H1 (cell line): Measurements from ENCODE around the gene KCND1. TPM values are rescaled to one million over a fixed set of nuclear protein-coding genes. Genes with fewer than 3 reads are reported as not detected.

Experiments
- CTCF ChIA-PET: fragments of 300-600 bp; sonication (Branson Sonifier 250); formaldehyde crosslinking; loops from one replicate; lab custom pipeline; 2021; ENCODE audit not compliant: partially characterized antibody; lab: Charles Lee
- POLR2A ChIA-PET: fragments of 300-600 bp; sonication (Branson Sonifier 250); formaldehyde crosslinking; loops from one replicate; lab custom pipeline; 2021; ENCODE audit warnings: inconsistent platforms; ENCODE audit not compliant: partially characterized antibody; lab: Charles Lee
- DNase-seq, 2 experiments: peaks; one replicate each; pipeline versions ENCODE4 v3.0.0 to v3.0.0-alpha.2; 2010 to 2022; ENCODE audit warnings: low spot score in 2 of 2, low read depth in 1 of 2, mixed read lengths in 1 of 2
- FAIRE-seq: peaks from 2 replicates; lab custom pipeline; 2011; peaks lifted over from hg19 to GRCh38; lab: Jason Lieb, UNC
- H2AFZ ChIP-seq: 2 replicates; pipeline ENCODE4 v1.8.1; 2012; ENCODE audit warnings: low read length, inconsistent platforms
- H2AK5ac ChIP-seq: 2 replicates; pipeline ENCODE4 v1.6.1; 2013; ENCODE audit warnings: low read depth, low read length
- H2BK120ac ChIP-seq: replicated peaks from 2 replicates; pipeline ENCODE3; 2013; ENCODE audit warnings: low read depth, low read length, inconsistent platforms
- H2BK12ac ChIP-seq: 2 replicates; pipeline ENCODE4 v1.6.1; 2013; ENCODE audit warnings: low read depth, low read length
- H2BK15ac ChIP-seq: 2 replicates; pipeline ENCODE4 v1.6.1; 2013; ENCODE audit warnings: low read length
- H2BK20ac ChIP-seq: 2 replicates; pipeline ENCODE4 v1.6.1; 2013; ENCODE audit warnings: low read length
- H2BK5ac ChIP-seq: 2 replicates; pipeline ENCODE4 v1.6.1; 2013; ENCODE audit warnings: low read depth, low read length
- H3K14ac ChIP-seq: 2 replicates; pipeline ENCODE4 v1.6.1; 2013; ENCODE audit warnings: inconsistent platforms; ENCODE audit not compliant: insufficient read length
- H3K18ac ChIP-seq: 2 replicates; pipeline ENCODE4 v1.6.1; 2013; ENCODE audit warnings: low read length; ENCODE audit errors: extremely low read depth
- H3K23ac ChIP-seq: 2 replicates; pipeline ENCODE4 v1.6.1; 2013; ENCODE audit warnings: inconsistent platforms; ENCODE audit not compliant: insufficient read length
- H3K23me2 ChIP-seq: 2 replicates; pipeline ENCODE4 v1.6.1; 2013; ENCODE audit warnings: low read depth, low read length
- H3K27ac ChIP-seq: 2 replicates; pipeline ENCODE4 v1.6.1; 2011; ENCODE audit warnings: low read depth, low read length, inconsistent platforms
- H3K27me3 ChIP-seq, 4 experiments: replicated peaks in 1 of 4; 1 replicate in 1 of 4; 2 replicates in 3 of 4; pipeline versions ENCODE4 v1.6.1 to v1.8.1; 2011 to 2013; ENCODE audit warnings: low read length in 3 of 4, mild to moderate bottlenecking in 3 of 4, inconsistent platforms in 2 of 4, mixed read lengths in 2 of 4, moderate library complexity in 1 of 4; ENCODE audit not compliant: control insufficient read depth in 3 of 4, insufficient read depth in 3 of 4; ENCODE audit errors: extremely low read depth in 1 of 4
- H3K36me3 ChIP-seq, 4 experiments: 2 replicates each; pipeline versions ENCODE4 v1.6.1 to v1.8.1; 2011 to 2013; ENCODE audit warnings: mild to moderate bottlenecking in 4 of 4, low read length in 3 of 4, moderate library complexity in 2 of 4, control low read depth in 1 of 4, inconsistent platforms in 1 of 4; ENCODE audit not compliant: insufficient read depth in 4 of 4, control insufficient read depth in 2 of 4
- H3K4ac ChIP-seq: replicated peaks from 2 replicates; pipeline ENCODE3; 2013; ENCODE audit warnings: low read length, low read depth, mixed read lengths, inconsistent platforms; ENCODE audit not compliant: insufficient read length
- H3K4me1 ChIP-seq, 4 experiments: replicated peaks in 1 of 4; 1 replicate in 1 of 4; 2 replicates in 3 of 4; pipeline versions ENCODE4 v1.6.1 to v1.8.1; 2011 to 2013; ENCODE audit warnings: low read length in 3 of 4, inconsistent platforms in 2 of 4, mixed read lengths in 1 of 4; ENCODE audit not compliant: insufficient read depth in 4 of 4, control insufficient read depth in 3 of 4
- H3K4me2 ChIP-seq, 2 experiments: 2 replicates each; pipeline versions ENCODE4 v1.6.1 to v1.8.1; 2011 to 2013; ENCODE audit warnings: low read depth in 2 of 2, low read length in 2 of 2, control low read depth in 1 of 2, inconsistent platforms in 1 of 2, mild to moderate bottlenecking in 1 of 2; ENCODE audit not compliant: insufficient read depth in 1 of 2
- H3K4me3 ChIP-seq, 4 experiments: fragments of 200-600, 300-600 bp in 1 of 4; sonication (generic), shearing (Covaris generic), sonication (Bioruptor Twin) in 1 of 4; 2 replicates each; pipeline versions ENCODE4 v1.5.1 to v1.8.1; 2011 to 2016; ENCODE audit warnings: low read length in 4 of 4, low read depth in 3 of 4, control low read depth in 2 of 4, inconsistent platforms in 2 of 4, mild to moderate bottlenecking in 2 of 4, mixed read lengths in 1 of 4, moderate library complexity in 1 of 4; ENCODE audit not compliant: insufficient read depth in 2 of 4; ENCODE audit errors: extremely low read depth in 1 of 4
- H3K56ac ChIP-seq: replicated peaks from 2 replicates; pipeline ENCODE3; 2013; ENCODE audit warnings: low read depth, mild to moderate bottlenecking, mixed read lengths, low read length, inconsistent platforms; ENCODE audit not compliant: insufficient read length
- H3K79me1 ChIP-seq: 2 replicates; pipeline ENCODE4 v1.6.1; 2013; ENCODE audit warnings: low read depth, low read length, control low read depth
- H3K79me2 ChIP-seq, 2 experiments: 2 replicates each; pipeline versions ENCODE4 v1.6.1 to v1.8.1; 2012 to 2013; ENCODE audit warnings: low read length in 2 of 2, mild to moderate bottlenecking in 2 of 2, inconsistent platforms in 1 of 2; ENCODE audit not compliant: insufficient read depth in 2 of 2, control insufficient read depth in 1 of 2
- H3K9ac ChIP-seq, 4 experiments: replicated peaks in 1 of 4; 1 replicate in 1 of 4; 2 replicates in 3 of 4; pipeline versions ENCODE4 v1.6.1 to v1.8.1; 2011 to 2013; ENCODE audit warnings: low read depth in 3 of 4, low read length in 3 of 4, control low read depth in 2 of 4, mild to moderate bottlenecking in 2 of 4, moderate library complexity in 2 of 4, inconsistent platforms in 1 of 4; ENCODE audit errors: extremely low read depth in 1 of 4
- H3K9me3 ChIP-seq, 2 experiments: 2 replicates each; pipeline versions ENCODE4 v1.6.1 to v1.8.1; 2012 to 2013; ENCODE audit warnings: mild to moderate bottlenecking in 2 of 2, moderate library complexity in 2 of 2, control low read depth in 1 of 2, inconsistent platforms in 1 of 2, low read depth in 1 of 2, low read length in 1 of 2, mixed read lengths in 1 of 2; ENCODE audit not compliant: insufficient read depth in 2 of 2
- H4K20me1 ChIP-seq, 2 experiments: replicated peaks in 1 of 2; 2 replicates each; pipeline versions ENCODE3 to v1.8.1; 2011 to 2013; ENCODE audit warnings: inconsistent platforms in 2 of 2, low read length in 2 of 2, mild to moderate bottlenecking in 1 of 2; ENCODE audit not compliant: insufficient read depth in 2 of 2, control insufficient read depth in 1 of 2
- H4K5ac ChIP-seq: 2 replicates; pipeline ENCODE4 v1.6.1; 2013; ENCODE audit warnings: low read length, low read depth, mixed read lengths, inconsistent platforms; ENCODE audit not compliant: insufficient read length
- H4K8ac ChIP-seq: 2 replicates; pipeline ENCODE4 v1.8.0; 2013; ENCODE audit warnings: mild to moderate bottlenecking, moderate library complexity, low read length, inconsistent platforms; ENCODE audit not compliant: insufficient read depth; ENCODE audit errors: extremely low read depth
- H4K91ac ChIP-seq: replicated peaks from 2 replicates; pipeline ENCODE3; 2013; ENCODE audit warnings: low read length, mixed read lengths, inconsistent platforms; ENCODE audit not compliant: insufficient read length
- BACH1 ChIP-seq: IDR thresholded peaks from 2 replicates; pipeline ENCODE4 v1.6.1; 2012; ENCODE audit warnings: low read length, improper control_type of control experiment
- BRCA1 ChIP-seq: IDR thresholded peaks from 2 replicates; pipeline ENCODE4 v1.6.1; 2012; ENCODE audit warnings: low read depth, low read length, improper control_type of control experiment
- NRF1 ChIP-seq: IDR thresholded peaks from 2 replicates; pipeline ENCODE4 v1.6.1; 2011; ENCODE audit warnings: mild to moderate bottlenecking, low read depth, low read length, improper control_type of control experiment
- PHF8 ChIP-seq: fragments of 200-600 bp; sonication (generic); conservative IDR thresholded peaks from 2 replicates; pipeline ENCODE4 v1.7.1; 2012; ENCODE audit warnings: low read depth, mild to moderate bottlenecking, inconsistent platforms, low read length, moderate library complexity
- RBBP5 ChIP-seq: IDR thresholded peaks from 2 replicates; pipeline ENCODE4 v1.7.1; 2012; ENCODE audit warnings: low read depth, mild to moderate bottlenecking, inconsistent platforms, low read length, moderate library complexity, borderline replicate concordance
- RXRA ChIP-seq: IDR thresholded peaks from 2 replicates; pipeline ENCODE4 v1.6.1; 2011; ENCODE audit warnings: low read depth, mild to moderate bottlenecking, low read length, moderate library complexity; ENCODE audit not compliant: insufficient read depth
- TEAD4 ChIP-seq: IDR thresholded peaks from 2 replicates; pipeline ENCODE4 v1.6.1; 2012; ENCODE audit warnings: low read depth, low read length, inconsistent platforms, mixed read lengths
- WGBS, 2 experiments: shearing (Covaris generic) in 1 of 2; methylation state at CpG; one replicate each; pipeline versions ENCODE4 v1.1.6 to v1.1.7; 2013 to 2015; ENCODE audit warnings: low lambda C conversion rate in 2 of 2, mixed read lengths in 2 of 2, inconsistent platforms in 1 of 2, low coverage in 1 of 2, missing lambda C conversion rate in 1 of 2; ENCODE audit not compliant: insufficient replicate concordance in 2 of 2, insufficient coverage in 1 of 2, insufficient read length in 1 of 2; ENCODE audit errors: extremely low coverage in 1 of 2, missing lambda C conversion rate in 1 of 2; 5-methylcytosine and 5-hydroxymethylcytosine counted together
- polyA plus RNA-seq, 7 experiments: library from polyadenylated mRNA; depleted of rRNA in 3 of 7; stranded (reverse) in 5 of 7; unstranded in 2 of 7; fragments of >200 nt in 5 of 7; fragments of 200-250 nt in 2 of 7; gene quantifications; 1 replicate in 5 of 7; 2 replicates in 1 of 7; 4 replicates in 1 of 7; pipeline versions ENCODE4 v1.2.1 to v1.2.3, GENCODE V29; 2011 to 2013; ENCODE audit warnings: missing spikeins in 2 of 7, mixed read lengths in 2 of 7
- total RNA-seq: library from RNA; stranded (reverse); fragmentation: NEBNext Ultra II Directional; extraction: Animal tissue kit (Norgen Biotek cat#: 25700); gene quantifications from 2 replicates; pipeline ENCODE4 v1.2.1, GENCODE V29; 2021

Gene KCND1
- total and polyA plus RNA-seq, 2 of the 8 experiments (the other 6 are each of a cell fraction or from before 2014, with no cell fraction given): 3.1 to 6.8 TPM

GRCh38 chrX:48938721-48939425 lies 32.8 kb downstream of the KCND1 start:
- no peak for FAIRE-seq
- Histone ChIP-seq H3K79me2 (peaks cover 0 to 67% of the 10 kb centered on the region in 2 experiments; a peak in 2 of 4 replicates), H2BK15ac (no peak overlapping the region), H3K18ac (no peak overlapping the region), H2BK5ac (no peak overlapping the region), H4K91ac (no peak overlapping the region), H3K23ac (no peak overlapping the region), H3K9me3 (no peaks in the 10 kb centered on the region), H2BK12ac (no peak overlapping the region), H2BK20ac (no peak overlapping the region), H3K4ac (no peak overlapping the region), H3K23me2 (no peaks in the 10 kb centered on the region; the same call in 1 of the 2 replicates), H3K4me2 (no peak overlapping the region), H4K20me1 (peaks cover 0 to 2% of the 10 kb centered on the region in 2 experiments), H3K14ac (no peak overlapping the region), H3K79me1 (no peaks in the 10 kb centered on the region), H3K27ac (no peak overlapping the region; the same call in 1 of the 2 replicates), H2AFZ (no peak overlapping the region), H3K56ac (no peak overlapping the region), H3K4me3 (no peak overlapping the region), H3K27me3 (no peaks in the 10 kb centered on the region), H2BK120ac (no peak overlapping the region), H3K9ac (no peak overlapping the region), H4K8ac (no peak overlapping the region), H3K4me1 (peaks cover 0 to 12% (median 3%) of the 10 kb centered on the region in 4 experiments; a peak in 6 of 7 replicates), H2AK5ac (no peak overlapping the region), H3K36me3 (peaks cover 0 to 19% (median 6%) of the 10 kb centered on the region in 4 experiments; a peak in 6 of 8 replicates), H4K5ac (no peak overlapping the region)
- ChIA-PET CTCF (interaction anchor here (0.6 to 2.9 kb wide), 8 partner anchors 10 to 203 kb away, joined by 3 to 13 read pairs (median 3); no protein-coding TSS in a partner anchor), POLR2A (interaction anchor here (0.9 to 21.5 kb wide), 6 partner anchors 15 to 112 kb away, joined by 3 to 572 read pairs (median 4); partner anchors contain the start of genes PIM2, PQBP1, SLC35A2 and TIMM17B)
- DNase-seq: no peak
- 50% methylated on average over 1 of the region's 1 CpG; no CpG with 5 or more reads in 1 of the 2 experiments for WGBS, 2 experiments
- TF ChIP-seq NRF1 (no peak), BACH1 (no peak), RBBP5 (no peak), BRCA1 (no peak), TEAD4 (no peak), PHF8 (no peak), RXRA (no peak)
